Hepatic stellate cell (primary cell): ENCODE measurements around the gene PDX1.
"Not testable (repeated sequence)": the region's sequence is repeated elsewhere in the genome, so short reads cannot be mapped to it uniquely, and the experiment has no call there.

Experiments used
- DNase-seq: peaks from one replicate; pipeline ENCODE4 v3.0.0; 2011; ENCODE audit warnings: low spot score

Gene PDX1

GRCh38 chr13:27956576-27957300 lies 36.9 kb downstream of the PDX1 start:
- DNase-seq: no peak

GRCh38 chr13:27959976-27960361 lies 40.2 kb downstream of the PDX1 start:
- no peak for DNase-seq

DNA sequence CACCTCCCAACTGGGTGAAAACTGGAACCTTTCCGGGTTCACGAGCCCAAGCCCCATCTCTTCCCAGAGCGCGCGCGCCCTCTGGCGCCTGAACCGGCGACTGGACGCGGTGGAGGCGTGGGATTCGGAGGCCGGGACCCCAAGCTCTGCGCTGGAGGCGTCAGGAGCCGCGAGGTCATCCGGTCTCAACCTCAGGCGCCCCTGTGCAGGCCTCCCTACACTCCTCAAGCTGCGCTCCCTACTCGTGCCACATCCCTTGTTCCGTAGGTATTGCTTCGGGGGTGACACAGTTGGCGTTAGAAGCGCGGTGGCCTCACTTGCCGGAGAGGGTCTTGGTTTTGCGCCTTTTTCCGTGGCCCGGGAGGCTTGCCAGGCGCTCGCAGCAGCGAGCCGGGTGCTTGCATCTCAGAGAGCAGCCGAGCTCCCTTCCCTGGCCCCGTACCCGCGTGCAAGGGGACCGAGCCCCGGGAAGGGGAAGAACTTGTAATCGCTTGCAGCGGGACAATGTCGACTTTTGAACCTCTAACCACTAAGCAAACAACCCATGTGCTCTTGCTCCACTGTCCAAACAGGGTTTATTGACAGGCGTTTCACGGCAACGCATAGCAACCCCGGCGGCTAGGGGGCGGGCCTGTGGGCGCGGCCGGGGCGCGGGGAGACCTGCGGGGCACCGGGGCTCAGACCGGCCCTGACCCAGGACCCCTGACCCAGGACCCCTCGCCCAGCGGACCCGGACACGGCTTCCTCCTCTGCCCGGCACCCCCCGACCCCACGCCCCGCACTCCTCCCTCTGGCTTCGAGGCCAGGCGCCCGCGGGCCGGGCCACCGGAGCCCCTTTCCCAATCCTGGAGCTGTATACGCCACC lies 40.8 kb downstream of the PDX1 start:
- DNase-seq: peak; percentile 64

- peak; percentile 3 for DNase-seq
Observed at GRCh38 chr13:27961227-27962085, 41.7 kb downstream of the PDX1 start.

- DNase-seq: peak; percentile 4
Observed at GRCh38 chr13:27962128-27962841, 42.5 kb downstream of the PDX1 start.

- DNase-seq: no peak
Observed at GRCh38 chr13:27962982-27963381, 43.2 kb downstream of the PDX1 start.

DNA sequence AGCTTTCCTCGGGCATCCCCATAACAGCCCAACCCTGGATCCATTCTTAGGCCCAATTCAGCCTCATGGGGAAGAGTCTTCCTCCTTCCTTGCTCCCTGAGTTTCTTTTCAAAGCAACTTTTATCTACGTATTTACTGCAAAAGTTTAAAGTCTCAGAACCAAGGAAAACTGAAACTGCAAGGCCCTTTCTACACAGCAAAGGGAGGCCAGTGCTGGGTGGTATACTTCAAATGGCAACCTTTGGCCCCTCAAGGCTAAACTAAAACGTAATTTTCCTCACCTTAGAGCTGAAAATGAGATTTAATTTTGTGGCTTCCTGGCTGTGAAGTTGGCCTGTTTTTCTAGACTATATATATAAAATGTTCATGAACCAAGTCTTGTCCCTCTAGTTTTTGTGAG lies 43.7 kb downstream of the PDX1 start:
- no peak for DNase-seq

DNA sequence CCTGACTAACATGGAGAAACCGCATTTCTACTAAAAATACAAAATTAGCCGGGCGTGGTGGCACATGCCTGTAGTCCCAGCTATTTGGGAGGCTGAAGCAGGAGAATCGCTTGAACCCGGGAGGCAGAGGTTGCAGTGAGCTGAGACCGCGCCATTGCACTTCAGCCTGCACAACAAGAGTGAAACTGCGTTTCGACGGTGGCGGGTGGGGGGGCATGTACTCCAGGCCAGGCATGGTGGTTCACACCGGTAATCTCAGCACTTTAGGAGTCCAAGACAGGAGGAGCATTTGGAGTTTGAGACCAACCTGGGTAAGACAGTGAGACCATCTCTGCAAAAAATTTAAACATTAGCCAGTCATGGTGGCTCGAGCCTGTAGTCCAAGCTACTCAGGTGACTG lies 44.4 kb downstream of the PDX1 start:
- not testable (repeated sequence) for DNase-seq

DNA sequence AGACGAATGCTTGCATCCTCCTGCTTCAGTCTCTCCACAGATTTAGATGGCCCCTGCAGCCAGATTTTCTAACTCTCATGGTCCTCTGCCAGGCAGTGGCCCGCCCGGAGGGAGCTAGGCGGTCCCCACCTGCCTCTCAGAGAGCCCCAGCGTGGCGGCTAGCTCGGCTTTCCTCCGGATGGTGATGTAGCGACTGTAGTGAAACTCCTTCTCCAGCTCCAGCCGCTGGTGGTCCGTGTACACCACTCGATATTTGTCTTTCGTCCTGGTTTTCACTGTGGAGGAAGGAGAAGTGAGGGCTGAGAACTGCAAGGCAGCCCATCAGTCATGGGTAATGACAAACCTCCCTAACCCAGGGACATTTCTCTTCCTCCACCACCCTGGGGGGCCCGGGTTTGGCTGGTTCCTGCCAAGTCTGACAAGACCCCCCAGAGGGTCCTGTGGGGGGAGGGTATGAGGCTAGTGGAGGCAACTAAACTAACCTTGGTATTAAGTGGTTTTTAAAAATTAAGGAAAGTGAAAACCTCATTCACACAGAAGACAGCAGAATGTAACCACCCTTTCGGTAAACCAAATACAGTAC lies 45.0 kb downstream of the PDX1 start:
- no peak for DNase-seq

GRCh38 chr13:27965343-27965739 lies 45.5 kb downstream of the PDX1 start:
- no peak for DNase-seq

GRCh38 chr13:27965740-27966640 lies 46.2 kb downstream of the PDX1 start:
- no peak for DNase-seq

DNA sequence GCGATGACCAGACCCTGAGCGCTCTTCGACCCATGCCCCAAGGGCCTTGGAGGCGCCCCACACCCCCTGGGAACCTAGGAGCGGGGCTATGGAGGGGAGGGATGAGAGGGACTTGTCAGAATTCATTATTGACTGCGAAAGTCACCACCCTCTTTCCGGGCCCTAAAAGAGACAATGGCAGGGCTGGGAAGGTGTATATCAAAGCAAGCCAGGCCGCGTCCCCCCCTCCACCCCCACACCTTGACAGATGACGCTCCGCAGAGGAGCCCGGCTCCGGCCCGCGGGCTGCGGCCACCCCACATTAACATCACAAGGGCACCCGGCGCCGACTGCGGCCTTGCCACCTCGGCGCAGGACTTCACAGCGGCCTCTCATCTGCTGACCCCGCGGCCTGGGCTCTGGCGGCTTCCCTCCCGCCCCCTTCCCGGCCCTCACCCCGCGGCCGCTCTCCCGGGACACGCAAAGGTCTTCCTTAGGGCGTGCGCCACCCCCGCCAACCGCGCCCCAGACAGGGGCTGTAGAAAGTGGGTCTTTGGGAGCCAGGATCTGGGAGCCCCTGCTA lies 46.9 kb downstream of the PDX1 start:
- no peak for DNase-seq

GRCh38 chr13:27967203-27967735 lies 47.5 kb downstream of the PDX1 start:
- no peak for DNase-seq

DNA sequence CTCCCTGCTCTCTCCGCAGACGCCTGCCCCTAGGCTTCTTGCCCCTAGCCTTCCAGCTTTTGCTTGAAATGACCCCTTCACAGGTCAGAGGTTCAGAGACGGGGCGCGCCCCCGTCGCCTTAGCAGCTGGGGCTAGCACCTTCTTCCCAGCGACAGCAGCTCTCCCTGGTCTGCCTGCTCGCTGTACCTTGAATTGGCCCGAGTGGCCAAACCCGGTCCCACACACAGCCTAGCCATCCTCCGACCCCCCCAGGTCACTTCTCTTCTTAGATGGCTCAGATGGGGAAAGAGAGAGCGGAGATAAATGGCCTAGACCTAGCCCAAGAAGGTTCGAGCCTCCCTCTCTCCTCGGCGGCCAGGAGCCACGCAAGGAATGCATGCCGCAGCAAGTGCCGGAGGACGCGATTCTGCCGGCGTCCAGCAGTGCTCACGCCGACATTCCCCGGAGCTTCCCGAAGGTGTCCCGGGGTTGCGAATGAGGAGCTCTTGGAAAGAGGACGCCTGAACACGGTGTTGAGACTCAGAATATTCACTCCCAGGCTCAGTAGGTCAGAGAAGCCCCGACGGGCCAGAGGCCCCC lies 48.0 kb downstream of the PDX1 start:
- no peak for DNase-seq

GRCh38 chr13:27968316-27969081 lies 48.7 kb downstream of the PDX1 start:
- no peak for DNase-seq

DNA sequence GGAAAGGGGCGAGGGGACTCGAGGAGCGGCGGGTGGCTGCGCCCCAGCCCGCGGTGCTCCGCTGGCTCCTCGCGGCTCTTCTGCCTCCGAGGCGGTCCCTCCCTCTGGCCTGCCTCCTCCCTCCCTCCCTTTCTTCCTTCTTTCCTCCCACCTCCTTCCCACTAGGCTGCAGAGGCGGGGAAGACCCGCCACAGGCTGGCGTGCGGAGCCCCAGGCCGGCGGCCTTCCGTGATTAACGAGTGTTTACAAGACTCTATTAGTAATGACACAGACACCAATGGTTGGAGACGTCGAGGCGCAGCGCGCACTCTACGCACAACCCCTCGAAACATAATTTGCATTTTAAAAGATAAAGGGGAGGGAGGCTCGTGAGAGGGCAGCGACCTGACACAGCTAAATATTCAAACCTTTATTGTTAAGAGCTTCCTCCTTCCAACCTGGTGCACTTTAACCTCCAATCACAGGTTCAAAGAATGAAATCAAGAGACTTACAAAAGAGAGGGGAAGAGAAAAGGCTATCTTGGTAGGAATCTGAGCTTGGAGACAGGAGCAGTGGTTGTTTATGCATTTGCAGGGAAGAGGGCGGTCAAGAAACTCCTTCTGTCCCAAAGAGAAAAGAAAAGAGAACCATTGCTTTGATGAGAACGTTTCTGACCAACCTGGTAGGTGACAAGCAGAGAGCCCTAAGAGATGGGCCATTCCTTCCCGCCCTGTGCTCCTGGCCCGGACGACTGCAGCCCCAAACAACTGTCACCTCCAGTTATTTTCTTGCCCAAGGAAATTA lies 49.5 kb downstream of the PDX1 start, which contains the start of gene CDX2:
Gene CDX2 (minus strand): TSS at position 234 of the 784 bp plus-strand sequence. CDS start 309 bp downstream, outside the sequence.
- no peak for DNase-seq

- no peak for DNase-seq
Observed at GRCh38 chr13:27969866-27970229, 50.0 kb downstream of the PDX1 start.
